MM.1S (cell line): ENCODE results near the gene SLC13A3.

Experiments used
- DNase-seq: peaks from one replicate; pipeline ENCODE4 v3.0.0-alpha.2; 2015
- H2AFZ ChIP-seq: fragments of 300-600 bp; sonication (generic); 2 replicates; pipeline ENCODE4 v1.6.0; 2016; ENCODE audit warnings: antibody characterized with exemption, low read length
- H3F3A ChIP-seq: fragments of 300-600 bp; sonication (generic); 2 replicates; pipeline ENCODE4 v1.6.1; 2016; ENCODE audit warnings: mild to moderate bottlenecking, antibody characterized with exemption, low read length, moderate library complexity, mixed read lengths; ENCODE audit not compliant: insufficient read depth
- H3K27ac ChIP-seq: fragments of 300-600 bp; sonication (generic); 2 replicates; pipeline ENCODE4 v1.5.1; 2016; ENCODE audit warnings: mild to moderate bottlenecking, low read length
- H3K27me3 ChIP-seq: fragments of 300-600 bp; sonication (generic); replicated peaks from 2 replicates; pipeline ENCODE4 v1.6.0; 2016; ENCODE audit warnings: low read length; ENCODE audit not compliant: insufficient read depth
- H3K36me3 ChIP-seq: fragments of 300-600 bp; sonication (generic); replicated peaks from 2 replicates; pipeline ENCODE4 v1.6.1; 2016; ENCODE audit warnings: mild to moderate bottlenecking, low read length, mixed read lengths; ENCODE audit not compliant: insufficient read depth
- H3K4me1 ChIP-seq: fragments of 300-600 bp; sonication (generic); 2 replicates; pipeline ENCODE4 v1.6.1; 2016; ENCODE audit warnings: low read length, mixed read lengths
- H3K4me2 ChIP-seq: fragments of 300-600 bp; sonication (generic); 2 replicates; pipeline ENCODE4 v1.6.0; 2016; ENCODE audit warnings: low read depth, low read length
- H3K4me3 ChIP-seq: fragments of 300-600 bp; sonication (generic); 2 replicates; pipeline ENCODE4 v1.5.1; 2016; ENCODE audit warnings: low read length, mixed read lengths
- H3K79me2 ChIP-seq: fragments of 300-600 bp; sonication (generic); 2 replicates; pipeline ENCODE4 v1.6.1; 2016; ENCODE audit warnings: mixed run types, low read length, mixed read lengths
- H3K9ac ChIP-seq: fragments of 300-600 bp; sonication (generic); 2 replicates; pipeline ENCODE4 v1.6.1; 2016; ENCODE audit warnings: low read length, mixed read lengths
- H3K9me2 ChIP-seq: fragments of 300-600 bp; sonication (generic); replicated peaks from 2 replicates; pipeline ENCODE4 v1.6.1; 2016; ENCODE audit warnings: mild to moderate bottlenecking, low read length, mixed read lengths; ENCODE audit not compliant: insufficient read depth
- H3K9me3 ChIP-seq: fragments of 300-600 bp; sonication (generic); replicated peaks from 2 replicates; pipeline ENCODE4 v1.6.1; 2016; ENCODE audit warnings: mild to moderate bottlenecking, low read length, mixed read lengths; ENCODE audit not compliant: insufficient read depth
- H4K20me1 ChIP-seq: fragments of 300-600 bp; sonication (generic); 2 replicates; pipeline ENCODE4 v1.6.1; 2016; ENCODE audit warnings: mild to moderate bottlenecking, low read length, moderate library complexity, mixed read lengths; ENCODE audit not compliant: insufficient read depth
- CTCF ChIP-seq: fragments of 300-600 bp; sonication (generic); IDR thresholded peaks from 2 replicates; pipeline ENCODE4 v1.5.1; 2016; ENCODE audit warnings: antibody characterized with exemption, low read length, mixed read lengths
- EZH2 ChIP-seq: fragments of 300-600 bp; sonication (generic); optimal IDR thresholded peaks from 2 replicates; pipeline ENCODE3; 2017; ENCODE audit warnings: low read depth, mild to moderate bottlenecking, antibody characterized with exemption, low read length, mixed read lengths
- EZH2phosphoT487 ChIP-seq: fragments of 300-600 bp; sonication (generic); IDR thresholded peaks from 2 replicates; pipeline ENCODE4 v1.6.1; 2018; ENCODE audit warnings: antibody characterized with exemption, low read length

Gene SLC13A3

GRCh38 chr20:46657618-46658017, 6.4 kb upstream of the SLC13A3 start:
- Histone ChIP-seq H2AFZ (no peak overlapping the region), H3K9me2 (no peaks in the 10 kb centered on the region), H3K79me2 (no peaks in the 10 kb centered on the region), H3K4me3 (no peak overlapping the region), H3K27ac (no peak overlapping the region), H3K4me2 (no peak overlapping the region), H3K27me3 (no peaks in the 10 kb centered on the region), H3F3A (no peaks in the 10 kb centered on the region), H3K9me3 (no peaks in the 10 kb centered on the region), H3K9ac (no peak overlapping the region), H4K20me1 (no peaks in the 10 kb centered on the region), H3K36me3 (no peaks in the 10 kb centered on the region), H3K4me1 (no peaks in the 10 kb centered on the region)
- no peak for DNase-seq
- TF ChIP-seq EZH2phosphoT487 (no peak), EZH2 (no peak)

- no peak overlapping the region for H3K27ac ChIP-seq
- H3K27me3 ChIP-seq, result no peaks in the 10 kb centered on the region
- H3K4me2 ChIP-seq, result no peak overlapping the region
- no peak overlapping the region for H2AFZ ChIP-seq
- no peak overlapping the region for H3K4me3 ChIP-seq
- H3K9ac ChIP-seq, result no peak overlapping the region
- no peaks in the 10 kb centered on the region for H3K9me2 ChIP-seq
- no peaks in the 10 kb centered on the region for H3K79me2 ChIP-seq
- H4K20me1 ChIP-seq, result no peaks in the 10 kb centered on the region
- H3K9me3 ChIP-seq, result no peaks in the 10 kb centered on the region
- DNase-seq, result no peak
- H3F3A ChIP-seq, result no peaks in the 10 kb centered on the region
- no peak for TF ChIP-seq CTCF
- no peak for TF ChIP-seq EZH2
- no peak for TF ChIP-seq EZH2phosphoT487
- H3K4me1 ChIP-seq, result no peaks in the 10 kb centered on the region
- no peaks in the 10 kb centered on the region for H3K36me3 ChIP-seq
Observed at GRCh38 chr20:46657137-46657536, 5.9 kb upstream of the SLC13A3 start.

GRCh38 chr20:46652699-46653098, 1.4 kb upstream of the SLC13A3 start:
- no peak overlapping the region for H3K27ac ChIP-seq
- no peaks in the 10 kb centered on the region for H3K36me3 ChIP-seq
- no peak overlapping the region for H3K4me2 ChIP-seq
- TF ChIP-seq EZH2phosphoT487 (no peak), EZH2 (no peak), CTCF (no peak)
- no peaks in the 10 kb centered on the region for H3K27me3 ChIP-seq
- H3K4me1 ChIP-seq, result no peaks in the 10 kb centered on the region
- H3K4me3 ChIP-seq, result no peak overlapping the region
- H3K9me2 ChIP-seq, result no peaks in the 10 kb centered on the region
- no peak overlapping the region for H2AFZ ChIP-seq
- H3F3A ChIP-seq, result no peaks in the 10 kb centered on the region
- H3K9ac ChIP-seq, result no peak overlapping the region
- H3K9me3 ChIP-seq, result no peaks in the 10 kb centered on the region
- no peak for DNase-seq
- H4K20me1 ChIP-seq, result no peaks in the 10 kb centered on the region
- no peaks in the 10 kb centered on the region for H3K79me2 ChIP-seq

- H3K9me2 ChIP-seq, result no peaks in the 10 kb centered on the region
- no peak overlapping the region for H3K9ac ChIP-seq
- H3F3A ChIP-seq, result no peaks in the 10 kb centered on the region
- H4K20me1 ChIP-seq, result no peaks in the 10 kb centered on the region
- no peaks in the 10 kb centered on the region for H3K9me3 ChIP-seq
- no peak for DNase-seq
- H3K27ac ChIP-seq, result no peak overlapping the region
- no peak overlapping the region for H2AFZ ChIP-seq
- H3K4me2 ChIP-seq, result no peak overlapping the region
- H3K36me3 ChIP-seq, result no peaks in the 10 kb centered on the region
- no peak overlapping the region for H3K4me3 ChIP-seq
- H3K27me3 ChIP-seq, result no peaks in the 10 kb centered on the region
- no peaks in the 10 kb centered on the region for H3K4me1 ChIP-seq
- no peaks in the 10 kb centered on the region for H3K79me2 ChIP-seq
- TF ChIP-seq CTCF (no peak), EZH2phosphoT487 (no peak), EZH2 (no peak)
Observed at GRCh38 chr20:46650575-46651090, 626 bp downstream of the SLC13A3 start.
